ENCODE results near the gene PDZD2. TPM values are rescaled to one million over a fixed set of nuclear protein-coding genes. Genes with fewer than 3 reads are reported as not detected.
"Not testable (repeated sequence)": the region's sequence is repeated elsewhere in the genome, so short reads cannot be mapped to it uniquely, and the experiment has no call there.

PDZD2 gene
- total and polyA plus RNA-seq, 11 donors: 28.3 to 116 (median 80.6) TPM

DNA sequence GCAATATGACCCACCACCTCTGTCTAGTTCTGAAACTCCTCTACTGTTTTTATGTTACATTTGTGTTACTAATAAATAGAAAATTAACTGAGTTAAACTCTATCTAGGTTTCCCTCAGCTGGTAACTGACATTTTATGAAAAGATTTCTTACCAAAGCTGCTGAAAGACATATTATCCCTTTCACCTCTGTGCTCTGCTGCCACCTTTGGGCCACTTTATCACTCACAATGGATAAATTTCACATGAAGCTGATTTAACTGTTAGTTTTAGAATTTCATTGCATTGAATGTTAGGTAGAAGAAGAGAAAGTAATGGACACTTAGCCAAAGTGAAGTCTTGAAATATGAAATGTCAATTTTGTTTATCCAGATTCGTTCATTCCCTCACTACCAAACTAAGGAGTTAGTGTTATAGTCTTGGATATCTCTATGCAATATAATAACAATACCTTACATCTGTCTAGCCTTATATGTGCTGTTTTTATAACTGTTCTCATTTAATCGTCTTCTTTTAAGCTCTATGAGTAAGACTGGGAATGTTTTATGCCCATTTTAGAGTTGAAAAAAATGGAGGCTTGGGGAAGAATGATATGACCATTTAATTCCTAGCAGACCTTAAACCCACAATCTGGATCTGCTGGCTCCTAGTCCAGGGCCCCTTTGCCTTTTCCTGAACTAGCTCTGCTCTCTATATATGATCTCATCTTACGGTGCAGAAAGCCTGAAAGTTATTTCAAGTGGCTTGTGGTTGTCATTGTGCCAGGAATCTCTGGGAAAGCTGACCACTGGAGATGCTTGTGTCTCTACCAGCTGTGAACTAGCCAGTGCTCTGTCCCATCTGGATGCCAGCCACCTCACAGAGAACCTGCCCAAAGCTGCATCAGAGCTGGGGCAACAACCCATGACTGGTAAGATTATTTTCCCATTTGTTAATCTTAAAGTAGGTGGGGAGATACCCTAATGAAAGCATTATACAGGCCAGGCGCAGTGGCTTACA, 438.1 kb downstream of the PDZD2 start:
- intact Hi-C loops (cut with DNase I): loop anchor here in 9 of 10 donors (1.0 to 10.0 kb wide), 8 partner anchors 142 to 495 kb away; no protein-coding TSS in a partner anchor

DNA sequence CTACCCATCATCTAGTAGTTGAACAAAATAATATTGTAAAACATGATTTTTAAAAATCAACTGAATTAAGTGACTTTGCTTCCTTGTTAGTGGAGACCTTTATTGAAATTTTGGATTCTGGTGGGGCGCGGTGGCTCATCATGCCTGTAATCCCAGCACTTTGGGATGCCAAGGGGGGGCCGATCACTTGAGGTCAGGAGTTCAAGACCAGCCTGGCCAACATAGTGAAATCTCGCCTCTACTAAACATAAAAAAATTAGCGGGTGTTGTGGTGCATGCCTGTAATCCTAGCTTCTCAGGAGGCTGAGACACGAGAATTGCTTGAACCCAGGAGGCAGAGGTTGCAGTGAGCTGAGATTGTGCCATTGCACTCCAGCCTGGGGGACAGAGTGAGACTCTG, 439.9 kb downstream of the PDZD2 start:
- intact Hi-C loops (cut with DNase I): loop anchor here in 9 of 10 donors (2.0 to 10.0 kb wide), 7 partner anchors 144 to 497 kb away; no protein-coding TSS in a partner anchor
- not testable (repeated sequence) for H3K27ac ChIP-seq, H3K27me3 ChIP-seq, DNase-seq, H3K4me3 ChIP-seq, H3K9me3 ChIP-seq, ATAC-seq
- peaks cover 0 to 69% (median 26%) of the 10 kb centered on the region in 9 donors for H3K36me3 ChIP-seq
- WGBS, 4 donors: 94 to 97% (median 96%) methylated on average over 6 of the region's 6 CpGs
- peaks cover 0 to 15% (median 3%) of the 10 kb centered on the region in 12 donors for H3K4me1 ChIP-seq

More for the DNA sequence above, 438.1 kb downstream of the PDZD2 start:
- DNase-seq (peak in 4 of 5 donors; percentile 66 to 76 (median 68)), ATAC-seq (peak; percentile 79 to 92 (median 86))
- Histone ChIP-seq H3K9me3 (no peaks in the 10 kb centered on the region), H3K4me3 (no peak overlapping the region), H3K27ac (peak overlapping the region in 10 of 12 donors; percentile 18 to 68 (median 55)), H3K36me3 (peaks cover 0 to 76% (median 24%) of the 10 kb centered on the region in 9 donors), H3K27me3 (no peaks in the 10 kb centered on the region), H3K4me1 (peaks cover 0 to 15% (median 3%) of the 10 kb centered on the region in 12 donors)
- 30 to 34% (median 31%) methylated on average over 4 of the region's 4 CpGs for WGBS, 4 donors
- TF ChIP-seq, protein P1, sequence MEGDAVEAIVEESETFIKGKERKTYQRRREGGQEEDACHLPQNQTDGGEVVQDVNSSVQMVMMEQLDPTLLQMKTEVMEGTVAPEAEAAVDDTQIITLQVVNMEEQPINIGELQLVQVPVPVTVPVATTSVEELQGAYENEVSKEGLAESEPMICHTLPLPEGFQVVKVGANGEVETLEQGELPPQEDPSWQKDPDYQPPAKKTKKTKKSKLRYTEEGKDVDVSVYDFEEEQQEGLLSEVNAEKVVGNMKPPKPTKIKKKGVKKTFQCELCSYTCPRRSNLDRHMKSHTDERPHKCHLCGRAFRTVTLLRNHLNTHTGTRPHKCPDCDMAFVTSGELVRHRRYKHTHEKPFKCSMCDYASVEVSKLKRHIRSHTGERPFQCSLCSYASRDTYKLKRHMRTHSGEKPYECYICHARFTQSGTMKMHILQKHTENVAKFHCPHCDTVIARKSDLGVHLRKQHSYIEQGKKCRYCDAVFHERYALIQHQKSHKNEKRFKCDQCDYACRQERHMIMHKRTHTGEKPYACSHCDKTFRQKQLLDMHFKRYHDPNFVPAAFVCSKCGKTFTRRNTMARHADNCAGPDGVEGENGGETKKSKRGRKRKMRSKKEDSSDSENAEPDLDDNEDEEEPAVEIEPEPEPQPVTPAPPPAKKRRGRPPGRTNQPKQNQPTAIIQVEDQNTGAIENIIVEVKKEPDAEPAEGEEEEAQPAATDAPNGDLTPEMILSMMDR (IDR thresholded peaks at IDR 0.05): peak; percentile 64 to 89 (median 76)
- TF ChIP-seq POLR2A (IDR thresholded peaks at IDR 0.05): no peak

DNA sequence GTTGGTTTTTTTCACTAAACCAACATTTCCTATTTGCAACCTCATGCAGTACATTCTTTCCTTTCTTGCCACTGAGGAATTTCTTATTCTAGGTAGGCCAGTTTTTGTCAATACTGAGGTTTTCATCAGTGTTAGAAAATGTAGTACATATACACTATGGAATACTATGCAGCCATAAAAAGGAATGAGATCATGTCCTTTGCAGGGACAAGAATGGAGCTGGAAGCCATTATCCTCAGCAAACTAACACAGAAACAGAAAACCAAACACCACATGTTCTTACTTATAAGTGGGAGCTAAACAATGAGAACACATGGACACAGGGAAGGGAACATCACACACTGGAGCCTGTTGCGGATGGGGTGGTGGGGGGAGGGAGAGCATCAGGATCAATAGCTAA, 441.6 kb downstream of the PDZD2 start:
- H3K27me3 ChIP-seq; DNase-seq; H3K27ac ChIP-seq; intact Hi-C loops (cut with DNase I); H3K9me3 ChIP-seq; ATAC-seq; H3K4me3 ChIP-seq: not testable (repeated sequence)
- H3K36me3 ChIP-seq: peaks cover 0 to 60% (median 23%) of the 10 kb centered on the region in 9 donors
- 91 to 100% (median 99%) methylated on average over 1 of the region's 1 CpG for WGBS, 4 donors
- H3K4me1 ChIP-seq: peaks cover 0 to 15% (median 5%) of the 10 kb centered on the region in 12 donors

DNA sequence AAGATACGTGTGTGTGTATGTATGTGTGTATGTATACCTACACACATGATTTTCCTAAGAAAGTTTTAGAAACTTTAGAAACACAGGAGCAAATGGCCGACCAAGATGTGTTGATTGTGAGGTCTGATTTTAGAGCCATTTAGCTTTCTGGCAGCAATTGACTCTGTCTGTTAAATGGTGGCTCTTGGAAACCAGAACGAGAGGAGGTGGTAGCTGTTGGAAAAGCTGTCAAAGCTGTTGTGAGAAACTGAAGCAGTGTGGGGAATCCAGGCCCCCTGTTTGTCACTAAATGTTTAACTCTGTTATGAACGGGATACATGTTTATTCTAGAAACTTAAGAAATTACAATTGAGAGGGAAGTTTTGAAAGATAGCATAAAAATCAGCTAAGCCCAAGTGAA, 443.8 kb downstream of the PDZD2 start:
- no peak overlapping the region for H3K4me3 ChIP-seq
- H3K27ac ChIP-seq: no peak overlapping the region
- WGBS, 4 donors: 82 to 85% (median 84%) methylated on average over 4 of the region's 4 CpGs
- peaks cover 0 to 7% (median 0%) of the 10 kb centered on the region in 12 donors for H3K4me1 ChIP-seq
- ATAC-seq: no peak
- no peaks in the 10 kb centered on the region for H3K9me3 ChIP-seq
- TF ChIP-seq POLR2A (IDR thresholded peaks at IDR 0.05): no peak
- TF ChIP-seq, protein P1 (IDR thresholded peaks at IDR 0.05): no peak
- H3K27me3 ChIP-seq: no peaks in the 10 kb centered on the region
- no peak for DNase-seq
- intact Hi-C loops (cut with DNase I): no loop called here
- peaks cover 0 to 75% (median 30%) of the 10 kb centered on the region in 9 donors for H3K36me3 ChIP-seq

DNA sequence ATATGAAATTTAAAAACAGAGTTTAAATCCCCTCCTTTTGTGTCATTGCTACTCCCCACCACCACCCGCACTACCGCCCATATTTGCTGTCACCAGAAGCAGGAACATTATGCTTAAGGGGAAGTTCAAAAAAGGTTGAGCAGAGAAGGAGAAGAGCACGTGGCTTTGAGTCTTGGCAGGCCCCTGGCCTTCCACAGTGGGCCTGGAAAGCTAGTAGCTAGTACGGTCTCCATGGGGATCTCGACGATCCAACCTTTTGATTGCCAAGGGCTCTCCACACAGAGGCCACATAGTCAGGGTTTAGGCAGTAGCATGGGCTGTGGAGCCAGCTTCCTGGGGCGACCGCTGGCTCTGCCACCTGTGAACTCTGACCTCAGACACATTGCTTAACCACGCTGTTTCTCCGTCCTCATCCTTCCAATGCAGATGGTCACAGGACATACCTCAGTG, 445.1 kb downstream of the PDZD2 start:
- H3K27me3 ChIP-seq: no peaks in the 10 kb centered on the region
- WGBS, 4 donors: 56 to 71% (median 66%) methylated on average over 10 of the region's 10 CpGs
- no peaks in the 10 kb centered on the region for H3K9me3 ChIP-seq
- peaks cover 0 to 7% (median 0%) of the 10 kb centered on the region in 12 donors for H3K4me1 ChIP-seq
- ATAC-seq: peak; percentile 48 to 71 (median 63)
- DNase-seq: no peak
- no peak overlapping the region for H3K27ac ChIP-seq
- peaks cover 0 to 75% (median 44%) of the 10 kb centered on the region in 9 donors for H3K36me3 ChIP-seq
- intact Hi-C loops (cut with DNase I): no loop called here
- no peak overlapping the region for H3K4me3 ChIP-seq
- TF ChIP-seq, protein P1 (IDR thresholded peaks at IDR 0.05): no peak
- no peak for TF ChIP-seq POLR2A (IDR thresholded peaks at IDR 0.05)

All from heart left ventricle (tissue), 16 donors.